Body of pancreas (tissue), 4 donors: ENCODE results near the gene CPT1B.

ENCODE experiments used
- POLR2A ChIP-seq, 3 donors: fragments of 450-650 bp; IDR thresholded peaks; one replicate each; pipeline ENCODE4 v1.6.1; 2016; ENCODE audit warnings: antibody characterized with exemption in 3 of 3, mild to moderate bottlenecking in 2 of 3
- TF ChIP-seq, protein P1 (sequence below), 7 experiments: fragments of 450-650 bp in 4 of 7; fragments of 200-600 bp in 3 of 7; sonication (generic) in 3 of 7; IDR thresholded peaks; one replicate each; pipeline ENCODE4 v1.5.1; 2016 to 2019; ENCODE audit warnings: antibody characterized with exemption in 7 of 7

- TF ChIP-seq, protein P1, sequence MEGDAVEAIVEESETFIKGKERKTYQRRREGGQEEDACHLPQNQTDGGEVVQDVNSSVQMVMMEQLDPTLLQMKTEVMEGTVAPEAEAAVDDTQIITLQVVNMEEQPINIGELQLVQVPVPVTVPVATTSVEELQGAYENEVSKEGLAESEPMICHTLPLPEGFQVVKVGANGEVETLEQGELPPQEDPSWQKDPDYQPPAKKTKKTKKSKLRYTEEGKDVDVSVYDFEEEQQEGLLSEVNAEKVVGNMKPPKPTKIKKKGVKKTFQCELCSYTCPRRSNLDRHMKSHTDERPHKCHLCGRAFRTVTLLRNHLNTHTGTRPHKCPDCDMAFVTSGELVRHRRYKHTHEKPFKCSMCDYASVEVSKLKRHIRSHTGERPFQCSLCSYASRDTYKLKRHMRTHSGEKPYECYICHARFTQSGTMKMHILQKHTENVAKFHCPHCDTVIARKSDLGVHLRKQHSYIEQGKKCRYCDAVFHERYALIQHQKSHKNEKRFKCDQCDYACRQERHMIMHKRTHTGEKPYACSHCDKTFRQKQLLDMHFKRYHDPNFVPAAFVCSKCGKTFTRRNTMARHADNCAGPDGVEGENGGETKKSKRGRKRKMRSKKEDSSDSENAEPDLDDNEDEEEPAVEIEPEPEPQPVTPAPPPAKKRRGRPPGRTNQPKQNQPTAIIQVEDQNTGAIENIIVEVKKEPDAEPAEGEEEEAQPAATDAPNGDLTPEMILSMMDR (IDR thresholded peaks at IDR 0.05) = no peak
- no peak for TF ChIP-seq POLR2A (IDR thresholded peaks at IDR 0.05)
Measured at GRCh38 chr22:50577987-50578775, at the start of gene CPT1B.
